Sigmoid colon (tissue), 7 donors: ENCODE measurements around the gene MRPL57. TPM values are rescaled to one million over a fixed set of nuclear protein-coding genes. Genes with fewer than 3 reads are reported as not detected.
"Not testable (repeated sequence)": the region's sequence is repeated elsewhere in the genome, so short reads cannot be mapped to it uniquely, and the experiment has no call there.

ENCODE experiments used
- DNase-seq: peaks from one replicate; pipeline ENCODE4 v3.0.0-alpha.2; 2019
- H3K27ac ChIP-seq, 4 donors: fragments of 200-600 bp; sonication (generic); one replicate each; pipeline ENCODE4 v1.5.1; 2016 to 2019; ENCODE audit warnings: mild to moderate bottlenecking in 1 of 4
- H3K27me3 ChIP-seq, 3 donors: fragments of 200-600 bp; sonication (generic); one replicate each; pipeline ENCODE4 v1.5.1; 2019; ENCODE audit warnings: mild to moderate bottlenecking in 1 of 3
- H3K36me3 ChIP-seq, 4 donors: fragments of 200-600 bp; sonication (generic); one replicate each; pipeline ENCODE4 v1.5.1; 2016 to 2019
- H3K4me1 ChIP-seq, 4 donors: fragments of 200-600 bp; sonication (generic); one replicate each; pipeline ENCODE4 v1.5.1; 2017 to 2019
- H3K4me3 ChIP-seq, 4 donors: fragments of 200-600 bp; sonication (generic); one replicate each; pipeline ENCODE4 v1.5.1; 2017 to 2019; ENCODE audit warnings: mild to moderate bottlenecking in 2 of 4, moderate library complexity in 1 of 4
- H3K9me3 ChIP-seq, 4 donors: fragments of 200-600 bp in 3 of 4; sonication (generic) in 3 of 4; one replicate each; pipeline versions ENCODE4 v1.5.1 to v1.6.1; 2013 to 2019
- EP300 ChIP-seq, 4 donors: sonication (generic); formaldehyde crosslinking; IDR thresholded peaks; one replicate each; pipeline ENCODE4 v1.6.1; 2017; ENCODE audit warnings: antibody characterized with exemption in 4 of 4
- POLR2A ChIP-seq, 2 donors: fragments of 450-650 bp; IDR thresholded peaks; one replicate each; pipeline ENCODE4 v1.6.1; 2016; ENCODE audit warnings: antibody characterized with exemption in 2 of 2, mild to moderate bottlenecking in 2 of 2, moderate library complexity in 2 of 2
- POLR2AphosphoS5 ChIP-seq, 4 donors: sonication (generic); formaldehyde crosslinking; IDR thresholded peaks; one replicate each; pipeline ENCODE4 v1.6.1; 2017; ENCODE audit warnings: antibody characterized with exemption in 4 of 4
- WGBS, 2 donors: extraction: QIAGEN DNeasy Blood & Tissue Kit; methylation state at CpG; one replicate each; pipeline ENCODE4 v1.1.7; 2013; 5-methylcytosine and 5-hydroxymethylcytosine counted together
- intact Hi-C: fragments of 100-400 bp; cut with DNase I; formaldehyde crosslinking; loops from one replicate; pipeline ENCODE4 v1.15.1; 2023
- polyA plus RNA-seq, 3 donors: library from polyadenylated mRNA; stranded (reverse); fragments of 200-250 nt; gene quantifications; one replicate each; pipeline ENCODE4 v1.2.3, GENCODE V29; 2013
- total RNA-seq, 4 donors: library from RNA; depleted of rRNA; stranded (reverse); fragments of >200 nt; gene quantifications; one replicate each; pipeline ENCODE4 v1.1.0, GENCODE V29; 2016
- TF ChIP-seq, protein P1 (sequence below), 4 experiments: fragments of 450-650 bp in 3 of 4; fragments of 200-600 bp in 1 of 4; IDR thresholded peaks; one replicate each; pipeline ENCODE4 v1.5.1; 2016 to 2019; ENCODE audit warnings: antibody characterized with exemption in 4 of 4, mild to moderate bottlenecking in 3 of 4, moderate library complexity in 2 of 4
- donor health status: healthy with polysubstance abuse.
- donor health status: Bipolar disorder and iron deficiency.
- donor health status: healthy.

MRPL57 gene
- total RNA-seq: 10 to 100 TPM; 25.8 to 51.0 (median 40.2) TPM
- 10 to 100 TPM; 21.0 to 24.5 (median 23.8) TPM for polyA plus RNA-seq

DNA sequence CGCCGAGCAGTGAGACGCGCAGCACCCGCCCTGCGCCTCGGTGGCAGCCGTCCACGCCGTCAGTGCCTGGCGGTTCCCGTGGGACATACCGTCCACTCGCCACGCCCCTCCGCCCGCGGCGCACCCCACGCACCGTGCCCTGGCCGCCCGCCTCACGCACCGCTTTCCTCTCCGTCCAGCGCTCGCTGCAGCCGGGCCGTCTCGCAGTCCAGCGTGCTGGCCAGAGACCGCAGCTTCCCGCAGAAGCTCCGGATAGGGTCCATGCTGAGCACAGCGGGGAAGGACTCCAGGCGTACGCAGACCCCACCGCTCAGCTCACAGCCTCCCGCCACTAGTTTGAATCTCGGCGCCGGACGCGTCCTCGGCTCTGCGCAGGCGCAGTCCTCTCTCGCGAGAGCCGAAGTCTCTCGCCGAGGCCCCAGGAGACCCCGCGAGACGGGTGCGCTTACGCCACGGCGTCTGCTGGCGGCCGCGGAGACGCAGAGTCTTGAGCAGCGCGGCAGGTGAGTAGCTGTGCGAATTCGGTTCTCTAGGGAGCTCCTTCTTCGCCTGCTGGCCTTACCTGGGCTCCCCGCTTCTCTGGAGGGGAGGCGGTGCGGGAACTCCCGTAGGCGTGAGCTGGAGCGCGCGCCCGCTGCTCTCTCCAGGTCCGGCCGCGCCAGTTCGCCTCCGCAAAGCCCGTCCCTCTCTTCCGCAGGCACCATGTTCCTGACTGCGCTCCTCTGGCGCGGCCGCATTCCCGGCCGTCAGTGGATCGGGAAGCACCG is at the start of gene MRPL57, which contains the start of gene SKA3:
Gene MRPL57 (plus strand): TSS at position 444 of the 767 bp plus-strand sequence. CDS start 259 bp downstream, at position 703.
Gene SKA3 (minus strand): TSS at position 338 of the 767 bp plus-strand sequence. CDS start 75 bp downstream, at position 263.
- Histone ChIP-seq H3K36me3 (no peaks in the 10 kb centered on the region), H3K4me1 (peaks cover 0 to 25% (median 19%) of the 10 kb centered on the region in 4 donors), H3K9me3 (no peaks in the 10 kb centered on the region), H3K27me3 (no peaks in the 10 kb centered on the region), H3K4me3 (peak within 1 kb of the TSS; percentile 69 to 95 (median 82)), H3K27ac (peak within 1 kb of the TSS; percentile 91 to 99 (median 94))
- 0% methylated on average over 93 of the region's 93 CpGs for WGBS, 2 donors
- TF ChIP-seq, protein P1, sequence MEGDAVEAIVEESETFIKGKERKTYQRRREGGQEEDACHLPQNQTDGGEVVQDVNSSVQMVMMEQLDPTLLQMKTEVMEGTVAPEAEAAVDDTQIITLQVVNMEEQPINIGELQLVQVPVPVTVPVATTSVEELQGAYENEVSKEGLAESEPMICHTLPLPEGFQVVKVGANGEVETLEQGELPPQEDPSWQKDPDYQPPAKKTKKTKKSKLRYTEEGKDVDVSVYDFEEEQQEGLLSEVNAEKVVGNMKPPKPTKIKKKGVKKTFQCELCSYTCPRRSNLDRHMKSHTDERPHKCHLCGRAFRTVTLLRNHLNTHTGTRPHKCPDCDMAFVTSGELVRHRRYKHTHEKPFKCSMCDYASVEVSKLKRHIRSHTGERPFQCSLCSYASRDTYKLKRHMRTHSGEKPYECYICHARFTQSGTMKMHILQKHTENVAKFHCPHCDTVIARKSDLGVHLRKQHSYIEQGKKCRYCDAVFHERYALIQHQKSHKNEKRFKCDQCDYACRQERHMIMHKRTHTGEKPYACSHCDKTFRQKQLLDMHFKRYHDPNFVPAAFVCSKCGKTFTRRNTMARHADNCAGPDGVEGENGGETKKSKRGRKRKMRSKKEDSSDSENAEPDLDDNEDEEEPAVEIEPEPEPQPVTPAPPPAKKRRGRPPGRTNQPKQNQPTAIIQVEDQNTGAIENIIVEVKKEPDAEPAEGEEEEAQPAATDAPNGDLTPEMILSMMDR (IDR thresholded peaks at IDR 0.05): peak in 3 of 4 experiments; percentile 17 to 37 (median 26)
- TF ChIP-seq POLR2AphosphoS5 (IDR thresholded peaks at IDR 0.05) (peak; percentile 95 to 97 (median 97)), EP300 (IDR thresholded peaks at IDR 0.05) (no peak), POLR2A (IDR thresholded peaks at IDR 0.05) (peak; percentile 88)
- peak; percentile 96 for DNase-seq
- intact Hi-C loops: loop anchor here (2.0 to 10.0 kb wide), 5 partner anchors 120 to 428 kb away; partner anchors contain the start of genes MICU2 and ZDHHC20

DNA sequence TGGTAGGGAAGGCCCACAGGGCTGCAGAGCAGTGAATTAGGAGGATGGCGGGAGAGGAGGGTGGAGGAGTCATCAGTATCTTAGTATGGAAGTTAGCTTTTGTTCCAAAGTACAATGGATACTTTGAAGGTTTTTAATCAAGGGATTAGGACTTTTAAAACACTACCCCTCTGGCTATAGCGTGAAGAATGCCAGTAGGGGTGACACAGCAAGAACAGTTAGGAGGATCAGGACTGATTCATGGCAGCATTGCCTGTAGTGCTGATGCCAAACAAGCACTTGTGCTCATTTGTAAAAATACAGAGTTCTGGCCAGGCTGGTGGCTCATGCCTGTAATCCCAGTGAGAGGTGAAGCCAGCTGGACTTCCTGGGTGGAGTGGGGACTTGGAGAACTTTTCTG is 46.3 kb upstream of the MRPL57 start:
- DNase-seq: no peak
- H3K27ac ChIP-seq: no peak overlapping the region
- intact Hi-C loops: no loop called here
- H3K27me3 ChIP-seq: no peaks in the 10 kb centered on the region
- H3K9me3 ChIP-seq: no peaks in the 10 kb centered on the region
- no peak overlapping the region for H3K4me3 ChIP-seq
- no peaks in the 10 kb centered on the region for H3K4me1 ChIP-seq
- TF ChIP-seq EP300 (IDR thresholded peaks at IDR 0.05) (no peak), POLR2A (IDR thresholded peaks at IDR 0.05) (no peak), POLR2AphosphoS5 (IDR thresholded peaks at IDR 0.05) (no peak)
- TF ChIP-seq, protein P1 (IDR thresholded peaks at IDR 0.05): no peak
- WGBS, 2 donors: 98% methylated on average over 2 of the region's 2 CpGs
- no peaks in the 10 kb centered on the region for H3K36me3 ChIP-seq

DNA sequence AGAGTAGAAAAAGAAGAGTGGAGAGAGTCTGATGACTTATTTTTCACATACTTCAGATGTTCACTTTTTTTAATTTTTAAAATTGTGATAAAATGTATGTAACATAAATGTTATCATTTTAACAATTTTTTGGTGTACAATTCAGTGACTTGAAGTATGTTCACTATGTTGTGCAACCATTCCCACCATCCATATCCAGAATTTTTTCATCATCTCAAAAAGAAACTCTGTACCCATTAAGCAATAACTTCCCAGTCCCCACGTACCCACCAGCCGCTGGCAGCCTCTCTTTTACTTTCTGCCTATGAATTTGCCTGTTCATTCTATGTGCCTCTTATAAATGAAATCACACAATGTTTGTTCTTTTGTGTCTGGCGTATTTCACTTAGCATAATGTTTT is 43.4 kb upstream of the MRPL57 start:
- Histone ChIP-seq H3K4me1 (no peaks in the 10 kb centered on the region), H3K27me3 (no peaks in the 10 kb centered on the region), H3K4me3 (no peak overlapping the region), H3K36me3 (no peaks in the 10 kb centered on the region), H3K9me3 (no peaks in the 10 kb centered on the region), H3K27ac (no peak overlapping the region)
- DNase-seq: no peak
- WGBS, 2 donors: 84 to 86% methylated on average over 3 of the region's 3 CpGs
- TF ChIP-seq POLR2AphosphoS5 (IDR thresholded peaks at IDR 0.05) (no peak), EP300 (IDR thresholded peaks at IDR 0.05) (no peak), POLR2A (IDR thresholded peaks at IDR 0.05) (no peak)
- TF ChIP-seq, protein P1 (IDR thresholded peaks at IDR 0.05): no peak
- intact Hi-C loops: no loop called here

DNA sequence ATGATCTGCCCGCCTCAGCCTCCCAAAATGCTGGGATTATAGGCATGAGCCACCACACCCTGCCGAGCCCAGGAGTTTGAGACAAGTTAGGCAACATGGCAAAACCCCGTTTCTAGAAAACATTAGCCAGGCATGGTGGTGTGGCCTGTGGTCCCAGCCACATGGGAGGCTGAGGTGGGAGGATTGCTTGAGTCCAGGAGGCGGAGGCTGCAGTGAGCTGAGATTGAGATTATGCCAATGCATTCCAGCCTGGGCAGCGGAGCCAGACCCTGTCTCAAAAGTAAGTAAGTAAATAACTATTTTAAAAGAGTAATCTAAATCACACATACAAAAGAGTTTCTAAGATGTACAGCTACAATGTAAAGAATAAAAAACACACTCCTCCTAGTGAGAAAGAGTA is 42.0 kb upstream of the MRPL57 start:
- peaks cover 0 to 4% (median under 1%) of the 10 kb centered on the region in 4 donors for H3K4me1 ChIP-seq
- no peaks in the 10 kb centered on the region for H3K36me3 ChIP-seq
- H3K27ac ChIP-seq: no peak overlapping the region
- H3K4me3 ChIP-seq: no peak overlapping the region
- TF ChIP-seq POLR2A (IDR thresholded peaks at IDR 0.05): no peak
- no peak for TF ChIP-seq EP300 (IDR thresholded peaks at IDR 0.05)
- TF ChIP-seq POLR2AphosphoS5 (IDR thresholded peaks at IDR 0.05): no peak
- TF ChIP-seq, protein P1 (IDR thresholded peaks at IDR 0.05): no peak
- intact Hi-C loops: no loop called here
- no peaks in the 10 kb centered on the region for H3K27me3 ChIP-seq
- H3K9me3 ChIP-seq: no peaks in the 10 kb centered on the region
- no peak for DNase-seq
- WGBS, 2 donors: 45 to 76% methylated on average over 5 of the region's 5 CpGs

DNA sequence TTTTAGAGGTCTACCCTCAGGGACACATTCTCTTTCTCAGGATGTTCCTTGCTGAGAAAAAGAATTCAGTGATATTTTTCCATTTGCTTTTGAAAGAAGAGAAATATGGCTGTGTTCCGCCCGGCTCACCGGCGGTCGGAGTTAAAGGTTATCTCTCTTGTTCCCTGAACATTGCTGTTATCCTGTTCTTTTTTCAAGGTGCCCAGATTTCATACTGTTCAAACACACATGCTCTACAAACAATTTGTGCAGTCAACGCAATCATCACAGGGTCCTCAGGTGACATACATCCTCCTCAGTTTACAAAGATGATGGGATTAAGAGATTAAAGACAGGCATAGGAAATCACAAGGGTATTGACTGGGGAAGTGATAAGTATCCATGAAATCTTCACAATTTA is 40.6 kb upstream of the MRPL57 start:
- H3K4me3 ChIP-seq, DNase-seq, H3K36me3 ChIP-seq, H3K27me3 ChIP-seq, H3K4me1 ChIP-seq, H3K27ac ChIP-seq, intact Hi-C loops, H3K9me3 ChIP-seq: not testable (repeated sequence)
- WGBS, 2 donors: 85 to 98% methylated on average over 6 of the region's 6 CpGs
